MM.1S (cell line): Measurements from ENCODE around the gene MED13L.

ENCODE experiments used
- DNase-seq: peaks from one replicate; pipeline ENCODE4 v3.0.0-alpha.2; 2015
- H2AFZ ChIP-seq: fragments of 300-600 bp; sonication (generic); 2 replicates; pipeline ENCODE4 v1.6.0; 2016; ENCODE audit warnings: antibody characterized with exemption, low read length
- H3F3A ChIP-seq: fragments of 300-600 bp; sonication (generic); 2 replicates; pipeline ENCODE4 v1.6.1; 2016; ENCODE audit warnings: mild to moderate bottlenecking, antibody characterized with exemption, low read length, moderate library complexity, mixed read lengths; ENCODE audit not compliant: insufficient read depth
- H3K27ac ChIP-seq: fragments of 300-600 bp; sonication (generic); 2 replicates; pipeline ENCODE4 v1.5.1; 2016; ENCODE audit warnings: mild to moderate bottlenecking, low read length
- H3K27me3 ChIP-seq: fragments of 300-600 bp; sonication (generic); replicated peaks from 2 replicates; pipeline ENCODE4 v1.6.0; 2016; ENCODE audit warnings: low read length; ENCODE audit not compliant: insufficient read depth
- H3K36me3 ChIP-seq: fragments of 300-600 bp; sonication (generic); replicated peaks from 2 replicates; pipeline ENCODE4 v1.6.1; 2016; ENCODE audit warnings: mild to moderate bottlenecking, low read length, mixed read lengths; ENCODE audit not compliant: insufficient read depth
- H3K4me1 ChIP-seq: fragments of 300-600 bp; sonication (generic); 2 replicates; pipeline ENCODE4 v1.6.1; 2016; ENCODE audit warnings: low read length, mixed read lengths
- H3K4me2 ChIP-seq: fragments of 300-600 bp; sonication (generic); 2 replicates; pipeline ENCODE4 v1.6.0; 2016; ENCODE audit warnings: low read depth, low read length
- H3K4me3 ChIP-seq: fragments of 300-600 bp; sonication (generic); 2 replicates; pipeline ENCODE4 v1.5.1; 2016; ENCODE audit warnings: low read length, mixed read lengths
- H3K79me2 ChIP-seq: fragments of 300-600 bp; sonication (generic); 2 replicates; pipeline ENCODE4 v1.6.1; 2016; ENCODE audit warnings: mixed run types, low read length, mixed read lengths
- H3K9ac ChIP-seq: fragments of 300-600 bp; sonication (generic); 2 replicates; pipeline ENCODE4 v1.6.1; 2016; ENCODE audit warnings: low read length, mixed read lengths
- H3K9me2 ChIP-seq: fragments of 300-600 bp; sonication (generic); replicated peaks from 2 replicates; pipeline ENCODE4 v1.6.1; 2016; ENCODE audit warnings: mild to moderate bottlenecking, low read length, mixed read lengths; ENCODE audit not compliant: insufficient read depth
- H3K9me3 ChIP-seq: fragments of 300-600 bp; sonication (generic); replicated peaks from 2 replicates; pipeline ENCODE4 v1.6.1; 2016; ENCODE audit warnings: mild to moderate bottlenecking, low read length, mixed read lengths; ENCODE audit not compliant: insufficient read depth
- H4K20me1 ChIP-seq: fragments of 300-600 bp; sonication (generic); 2 replicates; pipeline ENCODE4 v1.6.1; 2016; ENCODE audit warnings: mild to moderate bottlenecking, low read length, moderate library complexity, mixed read lengths; ENCODE audit not compliant: insufficient read depth
- EZH2 ChIP-seq: fragments of 300-600 bp; sonication (generic); optimal IDR thresholded peaks from 2 replicates; pipeline ENCODE3; 2017; ENCODE audit warnings: low read depth, mild to moderate bottlenecking, antibody characterized with exemption, low read length, mixed read lengths
- EZH2phosphoT487 ChIP-seq: fragments of 300-600 bp; sonication (generic); IDR thresholded peaks from 2 replicates; pipeline ENCODE4 v1.6.1; 2018; ENCODE audit warnings: antibody characterized with exemption, low read length
- TF ChIP-seq, protein P1 (sequence below): fragments of 300-600 bp; sonication (generic); IDR thresholded peaks from 2 replicates; pipeline ENCODE4 v1.5.1; 2016; ENCODE audit warnings: antibody characterized with exemption, low read length, mixed read lengths

Gene MED13L

DNA sequence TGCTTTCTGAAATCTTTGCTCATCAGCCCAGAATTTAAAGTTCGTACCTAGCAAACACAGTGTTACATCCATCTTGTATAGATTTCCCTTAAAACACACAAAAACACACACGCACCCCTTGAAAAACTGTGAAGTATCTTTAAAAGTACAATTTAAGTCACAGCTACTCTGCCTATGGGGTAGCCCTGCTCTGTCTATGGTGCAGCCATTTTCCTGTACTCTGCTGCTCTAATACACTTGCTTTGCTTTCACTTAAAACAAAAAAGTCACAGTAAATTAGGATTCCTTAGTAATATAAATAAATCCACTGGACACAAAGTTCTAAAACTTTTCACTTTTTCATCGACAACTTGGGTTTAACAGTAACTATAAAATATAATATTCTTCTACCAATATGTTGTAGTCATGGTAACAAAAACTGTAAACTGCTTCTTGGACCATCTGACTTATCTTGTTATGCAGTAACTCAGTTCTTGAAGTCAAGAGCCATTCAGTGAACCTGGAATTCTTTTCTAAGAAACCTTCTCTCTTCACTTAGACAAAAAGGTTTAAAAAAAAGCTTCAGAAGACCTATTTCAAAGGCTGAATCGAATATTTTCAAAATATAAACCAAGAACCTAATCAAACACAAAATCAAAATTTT lies 63.5 kb downstream of the MED13L start:
- H3K9me2 ChIP-seq = no peaks in the 10 kb centered on the region
- TF ChIP-seq EZH2 = no peak
- TF ChIP-seq, protein P1, sequence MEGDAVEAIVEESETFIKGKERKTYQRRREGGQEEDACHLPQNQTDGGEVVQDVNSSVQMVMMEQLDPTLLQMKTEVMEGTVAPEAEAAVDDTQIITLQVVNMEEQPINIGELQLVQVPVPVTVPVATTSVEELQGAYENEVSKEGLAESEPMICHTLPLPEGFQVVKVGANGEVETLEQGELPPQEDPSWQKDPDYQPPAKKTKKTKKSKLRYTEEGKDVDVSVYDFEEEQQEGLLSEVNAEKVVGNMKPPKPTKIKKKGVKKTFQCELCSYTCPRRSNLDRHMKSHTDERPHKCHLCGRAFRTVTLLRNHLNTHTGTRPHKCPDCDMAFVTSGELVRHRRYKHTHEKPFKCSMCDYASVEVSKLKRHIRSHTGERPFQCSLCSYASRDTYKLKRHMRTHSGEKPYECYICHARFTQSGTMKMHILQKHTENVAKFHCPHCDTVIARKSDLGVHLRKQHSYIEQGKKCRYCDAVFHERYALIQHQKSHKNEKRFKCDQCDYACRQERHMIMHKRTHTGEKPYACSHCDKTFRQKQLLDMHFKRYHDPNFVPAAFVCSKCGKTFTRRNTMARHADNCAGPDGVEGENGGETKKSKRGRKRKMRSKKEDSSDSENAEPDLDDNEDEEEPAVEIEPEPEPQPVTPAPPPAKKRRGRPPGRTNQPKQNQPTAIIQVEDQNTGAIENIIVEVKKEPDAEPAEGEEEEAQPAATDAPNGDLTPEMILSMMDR = no peak
- no peak for TF ChIP-seq EZH2phosphoT487
- H2AFZ ChIP-seq = no peak overlapping the region
- H3K4me3 ChIP-seq = no peak overlapping the region
- H3K9me3 ChIP-seq = no peaks in the 10 kb centered on the region
- no peak overlapping the region for H3K27ac ChIP-seq
- H3K9ac ChIP-seq = no peak overlapping the region
- peaks cover 96% of the 10 kb centered on the region for H3K79me2 ChIP-seq
- H3K4me2 ChIP-seq = no peak overlapping the region
- no peaks in the 10 kb centered on the region for H3K36me3 ChIP-seq
- 0 out of 2 replicates have a peak, but pooled peaks cover 3% of the 10 kb centered on the region for H3K4me1 ChIP-seq
- peaks cover 26% of the 10 kb centered on the region; the same call in 1 of the 2 replicates for H4K20me1 ChIP-seq
- H3F3A ChIP-seq = no peaks in the 10 kb centered on the region
- DNase-seq = no peak
- H3K27me3 ChIP-seq = no peaks in the 10 kb centered on the region

DNA sequence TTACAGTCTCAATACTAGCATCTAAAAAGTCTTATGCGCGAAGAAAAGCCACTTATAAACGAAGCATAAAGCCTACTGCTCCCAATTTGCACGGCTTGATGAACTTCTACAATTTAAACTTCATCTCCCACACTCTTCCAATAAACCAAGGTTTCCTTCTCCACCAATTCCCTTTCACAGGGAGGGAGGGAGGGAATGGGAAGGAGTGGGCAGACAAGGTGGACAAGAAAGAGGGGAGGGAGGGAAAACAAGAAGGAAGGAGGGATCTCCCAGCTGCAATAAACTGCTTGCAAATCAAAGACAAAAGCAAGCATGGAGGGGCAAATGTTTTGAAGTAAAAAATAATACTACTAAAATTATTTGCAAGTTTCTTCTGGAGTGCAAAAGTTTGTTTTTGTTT lies 64.5 kb downstream of the MED13L start:
- no peak overlapping the region for H3K4me3 ChIP-seq
- 0 out of 2 replicates have a peak, but pooled peaks cover 3% of the 10 kb centered on the region for H3K4me1 ChIP-seq
- H3K9me2 ChIP-seq = no peaks in the 10 kb centered on the region
- DNase-seq = no peak
- H3K9ac ChIP-seq = no peak overlapping the region
- H3K27me3 ChIP-seq = no peaks in the 10 kb centered on the region
- no peaks in the 10 kb centered on the region for H3K9me3 ChIP-seq
- no peak overlapping the region for H3K27ac ChIP-seq
- TF ChIP-seq, protein P1 = no peak
- no peak for TF ChIP-seq EZH2
- TF ChIP-seq EZH2phosphoT487 = no peak
- H3F3A ChIP-seq = no peaks in the 10 kb centered on the region
- no peak overlapping the region for H3K4me2 ChIP-seq
- no peaks in the 10 kb centered on the region for H3K36me3 ChIP-seq
- peaks cover 28% of the 10 kb centered on the region; the same call in 1 of the 2 replicates for H4K20me1 ChIP-seq
- H3K79me2 ChIP-seq = peaks cover 95% of the 10 kb centered on the region
- no peak overlapping the region for H2AFZ ChIP-seq

DNA sequence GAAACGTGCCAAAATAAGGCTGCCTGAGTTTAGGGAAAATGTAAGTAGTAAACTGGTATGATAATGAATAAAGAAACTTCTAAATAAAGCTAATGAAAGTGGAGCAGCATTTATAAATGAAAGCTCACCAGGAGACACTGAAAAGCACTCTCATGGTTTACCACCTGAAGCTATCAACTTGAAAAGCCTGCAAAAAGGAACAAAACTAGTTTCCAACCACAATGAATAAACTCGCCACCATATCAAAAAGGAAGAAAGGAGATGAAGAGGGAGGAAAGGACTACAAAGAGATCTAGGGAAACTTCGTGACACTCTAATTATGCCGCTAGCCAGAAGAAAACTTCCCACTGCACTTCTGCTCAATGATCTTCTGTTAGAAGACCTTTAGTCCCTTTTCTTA lies 66.7 kb downstream of the MED13L start:
- DNase-seq = no peak
- no peaks in the 10 kb centered on the region for H3F3A ChIP-seq
- H2AFZ ChIP-seq = no peak overlapping the region
- 0 out of 2 replicates have a peak, but pooled peaks cover 3% of the 10 kb centered on the region for H3K4me1 ChIP-seq
- H3K9me3 ChIP-seq = no peaks in the 10 kb centered on the region
- H3K9ac ChIP-seq = no peak overlapping the region
- H3K27me3 ChIP-seq = no peaks in the 10 kb centered on the region
- no peak overlapping the region for H3K4me3 ChIP-seq
- no peak overlapping the region for H3K4me2 ChIP-seq
- H3K36me3 ChIP-seq = no peaks in the 10 kb centered on the region
- H3K27ac ChIP-seq = no peak overlapping the region
- TF ChIP-seq EZH2phosphoT487 (no peak), EZH2 (no peak)
- H3K79me2 ChIP-seq = peaks cover 93% of the 10 kb centered on the region
- H4K20me1 ChIP-seq = peaks cover 21% of the 10 kb centered on the region; the same call in 1 of the 2 replicates
- H3K9me2 ChIP-seq = no peaks in the 10 kb centered on the region

DNA sequence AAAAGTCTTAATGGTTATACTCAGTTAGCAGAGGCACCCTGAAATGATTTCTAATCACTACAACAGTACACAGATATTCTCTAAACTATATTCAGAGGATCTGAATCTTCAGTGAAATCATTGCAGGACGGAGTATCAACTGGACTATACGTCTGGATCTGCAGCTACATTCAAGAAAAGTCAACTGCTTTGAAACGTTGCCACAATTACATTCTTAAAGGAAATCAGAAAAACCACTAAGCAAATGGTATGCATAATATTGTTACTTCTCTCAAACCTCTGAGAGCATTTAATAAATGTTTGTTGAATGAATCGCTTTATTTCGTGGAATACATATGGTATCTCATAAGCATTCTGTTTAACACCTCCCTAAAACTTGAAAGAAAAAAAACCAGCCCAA lies 67.4 kb downstream of the MED13L start:
- peaks cover 92% of the 10 kb centered on the region for H3K79me2 ChIP-seq

More for the DNA sequence above, 67.4 kb downstream of the MED13L start:
- Histone ChIP-seq H3K9me2 (no peaks in the 10 kb centered on the region), H3K4me3 (no peak overlapping the region), H3K9ac (no peak overlapping the region), H3K36me3 (no peaks in the 10 kb centered on the region), H3K4me1 (0 out of 2 replicates have a peak, but pooled peaks cover 3% of the 10 kb centered on the region), H3K27me3 (no peaks in the 10 kb centered on the region), H2AFZ (no peak overlapping the region), H4K20me1 (peaks cover 20% of the 10 kb centered on the region; the same call in 1 of the 2 replicates), H3F3A (no peaks in the 10 kb centered on the region), H3K9me3 (no peaks in the 10 kb centered on the region), H3K4me2 (no peak overlapping the region), H3K27ac (no peak overlapping the region)
- no peak for TF ChIP-seq EZH2
- no peak for TF ChIP-seq EZH2phosphoT487
- TF ChIP-seq, protein P1 = no peak
- DNase-seq = no peak
